ENCODE measurements around the gene ZFHX2.

GRCh38 chr14:23550812-23551265 lies 726 bp downstream of the ZFHX2 start:
- TF ChIP-seq EZH2 (IDR thresholded peaks at IDR 0.05; ENCODE audit: insufficient read depth, low read length): no peak
- no peak for TF ChIP-seq CTCF (IDR thresholded peaks at IDR 0.05; ENCODE audit: insufficient read depth, low read depth, low read length)

Data from astrocyte (in vitro differentiated cells and primary cell).